Measurements from ENCODE around the gene LPO.

Gene LPO

GRCh38 chr17:58244963-58245362, 6.6 kb downstream of the LPO start:
- Mint-ChIP-seq H3K4me3 (no peak overlapping the region), H3K36me3 (ENCODE audit: low read depth) (no peaks in the 10 kb centered on the region), H3K4me1 (ENCODE audit: low read depth) (peaks cover 24% of the 10 kb centered on the region), H3K27ac (no peak overlapping the region), H3K27me3 (peaks cover 40% of the 10 kb centered on the region), H3K9me3 (no peaks in the 10 kb centered on the region)

- H3K9me3 Mint-ChIP-seq: no peaks in the 10 kb centered on the region
- H3K4me1 Mint-ChIP-seq (ENCODE audit: low read depth): peaks cover 27% of the 10 kb centered on the region
- no peak overlapping the region for H3K4me3 Mint-ChIP-seq
- no peak overlapping the region for H3K27ac Mint-ChIP-seq
- peaks cover 39% of the 10 kb centered on the region for H3K27me3 Mint-ChIP-seq
- H3K36me3 Mint-ChIP-seq (ENCODE audit: low read depth): no peaks in the 10 kb centered on the region
Measured at GRCh38 chr17:58245428-58246103, 7.2 kb downstream of the LPO start.

GRCh38 chr17:58246104-58246740, 7.8 kb downstream of the LPO start:
- no peak overlapping the region for H3K27ac Mint-ChIP-seq
- H3K27me3 Mint-ChIP-seq: peaks cover 42% of the 10 kb centered on the region
- H3K4me3 Mint-ChIP-seq: no peak overlapping the region

GRCh38 chr17:58246781-58247180, 8.4 kb downstream of the LPO start:
- Mint-ChIP-seq H3K27me3 (peaks cover 40% of the 10 kb centered on the region), H3K27ac (no peak overlapping the region), H3K4me3 (no peak overlapping the region), H3K4me1 (ENCODE audit: low read depth) (peaks cover 23% of the 10 kb centered on the region), H3K36me3 (ENCODE audit: low read depth) (no peaks in the 10 kb centered on the region), H3K9me3 (no peaks in the 10 kb centered on the region)

More at GRCh38 chr17:58246104-58246740, 7.8 kb downstream of the LPO start:
- peaks cover 27% of the 10 kb centered on the region for H3K4me1 Mint-ChIP-seq (ENCODE audit: low read depth)
- no peaks in the 10 kb centered on the region for H3K36me3 Mint-ChIP-seq (ENCODE audit: low read depth)
- no peaks in the 10 kb centered on the region for H3K9me3 Mint-ChIP-seq

- Mint-ChIP-seq H3K27me3 (peaks cover 37% of the 10 kb centered on the region), H3K27ac (no peak overlapping the region), H3K4me3 (no peak overlapping the region), H3K36me3 (ENCODE audit: low read depth) (no peaks in the 10 kb centered on the region), H3K4me1 (ENCODE audit: low read depth) (peaks cover 20% of the 10 kb centered on the region), H3K9me3 (no peaks in the 10 kb centered on the region)
Measured at GRCh38 chr17:58247511-58248363, 9.4 kb downstream of the LPO start.

GRCh38 chr17:58248955-58249269, 10.5 kb downstream of the LPO start:
- peaks cover 28% of the 10 kb centered on the region for H3K27me3 Mint-ChIP-seq
- H3K4me1 Mint-ChIP-seq (ENCODE audit: low read depth): peaks cover 20% of the 10 kb centered on the region
- no peaks in the 10 kb centered on the region for H3K9me3 Mint-ChIP-seq
- no peak overlapping the region for H3K27ac Mint-ChIP-seq
- H3K36me3 Mint-ChIP-seq (ENCODE audit: low read depth): no peaks in the 10 kb centered on the region
- no peak overlapping the region for H3K4me3 Mint-ChIP-seq

GRCh38 chr17:58249270-58250133, 11.1 kb downstream of the LPO start:
- H3K27ac Mint-ChIP-seq: peak overlapping the region; percentile 36
- H3K36me3 Mint-ChIP-seq (ENCODE audit: low read depth): no peaks in the 10 kb centered on the region
- peaks cover 24% of the 10 kb centered on the region for H3K27me3 Mint-ChIP-seq
- H3K4me3 Mint-ChIP-seq: peak overlapping the region; percentile 68
- H3K9me3 Mint-ChIP-seq: no peaks in the 10 kb centered on the region
- H3K4me1 Mint-ChIP-seq (ENCODE audit: low read depth): peaks cover 20% of the 10 kb centered on the region

GRCh38 chr17:58250344-58251011, 12.1 kb downstream of the LPO start:
- no peak overlapping the region for H3K4me3 Mint-ChIP-seq
- peaks cover 27% of the 10 kb centered on the region for H3K27me3 Mint-ChIP-seq
- peaks cover 20% of the 10 kb centered on the region for H3K4me1 Mint-ChIP-seq (ENCODE audit: low read depth)
- H3K9me3 Mint-ChIP-seq: no peaks in the 10 kb centered on the region
- no peaks in the 10 kb centered on the region for H3K36me3 Mint-ChIP-seq (ENCODE audit: low read depth)
- no peak overlapping the region for H3K27ac Mint-ChIP-seq

- Mint-ChIP-seq H3K27ac (no peak overlapping the region), H3K4me3 (no peak overlapping the region), H3K9me3 (no peaks in the 10 kb centered on the region), H3K36me3 (ENCODE audit: low read depth) (no peaks in the 10 kb centered on the region), H3K27me3 (peaks cover 25% of the 10 kb centered on the region), H3K4me1 (ENCODE audit: low read depth) (peaks cover 20% of the 10 kb centered on the region)
Measured at GRCh38 chr17:58252141-58252540, 13.8 kb downstream of the LPO start.

GRCh38 chr17:58253082-58253481, 14.7 kb downstream of the LPO start:
- Mint-ChIP-seq H3K9me3 (no peaks in the 10 kb centered on the region), H3K4me3 (no peak overlapping the region), H3K27me3 (peaks cover 34% of the 10 kb centered on the region), H3K4me1 (ENCODE audit: low read depth) (peaks cover 13% of the 10 kb centered on the region), H3K36me3 (ENCODE audit: low read depth) (no peaks in the 10 kb centered on the region), H3K27ac (no peak overlapping the region)

- Mint-ChIP-seq H3K9me3 (no peaks in the 10 kb centered on the region), H3K4me3 (no peak overlapping the region), H3K27me3 (peaks cover 40% of the 10 kb centered on the region), H3K27ac (no peak overlapping the region), H3K36me3 (ENCODE audit: low read depth) (no peaks in the 10 kb centered on the region), H3K4me1 (ENCODE audit: low read depth) (peaks cover 3% of the 10 kb centered on the region)
Measured at GRCh38 chr17:58254803-58255202, 16.4 kb downstream of the LPO start.

- Mint-ChIP-seq H3K27me3 (peaks cover 80% of the 10 kb centered on the region), H3K4me1 (ENCODE audit: low read depth) (no peaks in the 10 kb centered on the region), H3K4me3 (no peak overlapping the region), H3K9me3 (no peaks in the 10 kb centered on the region), H3K27ac (no peak overlapping the region), H3K36me3 (ENCODE audit: low read depth) (no peaks in the 10 kb centered on the region)
Measured at GRCh38 chr17:58262149-58262548, 23.8 kb downstream of the LPO start.

GRCh38 chr17:58263773-58264172, 25.4 kb downstream of the LPO start:
- no peaks in the 10 kb centered on the region for H3K36me3 Mint-ChIP-seq (ENCODE audit: low read depth)
- peaks cover 65% of the 10 kb centered on the region for H3K27me3 Mint-ChIP-seq
- no peak overlapping the region for H3K27ac Mint-ChIP-seq

GRCh38 chr17:58264407-58265103, 26.2 kb downstream of the LPO start:
- H3K4me3 Mint-ChIP-seq: no peak overlapping the region
- H3K27ac Mint-ChIP-seq: no peak overlapping the region
- no peaks in the 10 kb centered on the region for H3K9me3 Mint-ChIP-seq
- no peaks in the 10 kb centered on the region for H3K4me1 Mint-ChIP-seq (ENCODE audit: low read depth)
- H3K36me3 Mint-ChIP-seq (ENCODE audit: low read depth): no peaks in the 10 kb centered on the region
- peaks cover 61% of the 10 kb centered on the region for H3K27me3 Mint-ChIP-seq

More at GRCh38 chr17:58263773-58264172, 25.4 kb downstream of the LPO start:
- H3K4me1 Mint-ChIP-seq (ENCODE audit: low read depth): no peaks in the 10 kb centered on the region
- no peaks in the 10 kb centered on the region for H3K9me3 Mint-ChIP-seq
- no peak overlapping the region for H3K4me3 Mint-ChIP-seq
